GOT3 (cell line): ENCODE results near the gene HNRNPL.
A peak's percentile ranks its signal among the peaks of the same experiment; 100 is the strongest.

Experiments
- DNase-seq: peaks from one replicate; lab custom pipeline; 2025; ENCODE audit warnings: mixed read lengths; lab: John Stamatoyannopoulos, UW

HNRNPL gene

DNA sequence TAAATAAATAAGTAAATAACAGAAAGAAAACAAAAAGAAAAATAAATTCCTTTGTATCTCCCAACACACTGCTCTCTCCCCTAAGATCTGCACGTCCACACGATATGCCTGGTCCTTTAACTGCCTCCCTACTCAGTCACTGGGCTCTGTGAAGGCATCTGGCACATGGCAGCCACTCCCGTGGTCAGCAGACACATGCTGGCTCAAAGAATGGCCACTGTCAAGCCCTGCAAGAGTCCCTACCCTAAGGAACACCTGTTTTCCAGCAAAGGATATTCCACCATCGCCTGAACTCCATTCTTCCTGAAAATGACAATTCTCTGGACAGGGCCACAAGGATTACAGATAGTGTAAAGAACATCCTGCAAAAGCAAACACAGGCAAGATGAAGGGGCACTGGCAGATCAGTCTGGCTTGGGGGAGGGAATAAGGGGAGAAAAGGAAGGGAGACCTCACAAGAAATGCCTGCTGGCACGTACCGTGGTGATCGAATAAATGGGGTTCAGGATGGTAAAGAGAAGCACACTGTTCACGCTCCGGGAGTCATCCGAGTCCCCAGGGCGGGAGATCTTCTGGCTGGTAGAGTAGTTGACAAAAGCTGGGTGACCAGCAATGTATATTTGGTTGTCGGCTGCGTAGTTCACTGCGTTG lies 4.3 kb downstream of the HNRNPL start:
- no peak for DNase-seq

DNA sequence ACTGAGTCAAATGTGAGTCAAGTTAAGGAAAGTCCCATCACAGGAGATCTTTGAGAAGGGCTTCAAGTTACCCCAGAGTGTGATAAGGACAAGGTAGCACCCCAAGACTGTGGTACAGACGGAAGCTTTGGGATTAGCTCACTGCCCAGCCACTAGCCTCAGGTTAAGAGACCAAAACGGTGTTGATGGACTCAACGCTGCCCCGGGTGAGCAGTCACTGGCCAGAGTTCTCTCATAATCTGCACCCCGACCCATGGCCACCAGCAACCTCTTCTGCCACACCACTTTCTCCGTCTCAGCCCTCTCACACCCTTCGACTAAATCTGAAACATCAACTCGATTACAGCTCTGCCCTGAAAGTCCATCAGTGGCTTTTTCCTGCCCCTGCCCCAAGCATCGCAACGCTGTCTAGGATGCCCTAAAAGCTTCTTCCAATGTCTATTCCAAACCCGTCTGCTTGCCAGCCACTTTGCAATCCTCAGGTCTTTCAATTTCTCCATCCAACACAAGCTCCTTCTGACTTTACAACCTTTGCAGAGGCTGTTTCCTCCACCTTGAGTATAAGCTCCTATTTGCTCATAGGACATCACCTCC lies 5.6 kb downstream of the HNRNPL start:
- DNase-seq = no peak

DNA sequence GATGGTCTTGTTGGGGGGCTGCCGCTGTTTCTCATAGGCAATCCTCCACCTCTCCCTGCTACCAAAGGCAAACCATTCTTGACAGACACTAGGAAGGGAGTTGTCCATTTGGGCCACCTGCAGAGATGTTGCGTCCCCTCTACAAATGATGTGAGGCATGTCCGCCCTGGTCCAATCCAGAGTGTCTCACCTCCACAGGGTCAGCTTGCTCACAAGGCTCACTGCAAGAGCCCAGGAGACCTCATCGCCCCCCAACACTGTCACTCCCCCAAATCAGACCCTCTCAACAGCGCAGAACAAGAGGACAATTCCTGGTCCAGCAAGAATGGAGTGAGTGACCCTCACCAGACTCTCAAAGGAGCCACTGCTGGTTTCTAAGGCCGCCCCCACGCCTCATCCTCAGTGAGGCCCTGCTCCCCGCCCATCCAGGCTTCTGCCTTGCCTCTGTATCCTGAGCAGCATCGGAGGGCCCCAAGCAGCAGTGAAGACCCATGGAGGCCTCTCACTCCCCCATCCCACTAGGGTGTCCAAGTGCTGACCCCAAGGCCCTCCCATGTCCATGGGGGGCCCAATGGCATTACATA lies 6.5 kb downstream of the HNRNPL start:
- no peak for DNase-seq

DNA sequence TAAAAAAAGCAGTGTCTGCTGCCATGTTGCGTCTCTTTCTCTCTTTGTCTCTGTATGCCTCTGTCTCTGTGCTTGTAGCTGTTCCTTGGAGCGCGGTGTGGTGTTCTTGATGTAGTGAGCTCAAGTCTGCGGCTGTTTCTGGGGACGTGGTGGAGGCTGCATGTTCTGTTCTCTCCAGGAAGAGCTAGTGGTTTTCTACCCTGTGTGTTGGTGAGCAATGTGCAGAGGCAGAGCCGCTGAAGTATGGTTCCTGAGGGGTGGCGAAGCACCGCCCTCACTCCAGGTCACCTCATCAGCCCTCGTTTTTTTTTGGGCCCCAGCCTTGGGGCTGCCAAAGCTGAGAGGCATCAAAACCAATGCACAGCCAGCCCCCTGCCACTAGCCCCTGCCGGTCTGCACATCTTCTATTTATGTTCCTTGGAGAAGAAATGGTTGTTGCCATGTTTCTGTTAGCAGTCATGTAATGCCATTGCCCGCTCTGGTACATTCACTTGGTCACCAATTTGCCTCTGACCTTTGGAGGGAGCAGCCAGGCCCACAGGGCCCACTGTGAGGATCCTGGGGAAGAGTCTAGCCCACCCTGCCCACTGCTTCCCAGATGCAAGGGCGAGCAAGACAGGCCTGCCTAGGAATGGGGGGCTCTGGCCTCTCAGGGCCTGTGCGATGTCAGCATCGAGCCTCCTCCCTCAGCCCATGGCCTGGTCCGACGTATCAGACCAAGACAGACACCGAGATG lies 7.2 kb downstream of the HNRNPL start:
- DNase-seq = no peak

DNA sequence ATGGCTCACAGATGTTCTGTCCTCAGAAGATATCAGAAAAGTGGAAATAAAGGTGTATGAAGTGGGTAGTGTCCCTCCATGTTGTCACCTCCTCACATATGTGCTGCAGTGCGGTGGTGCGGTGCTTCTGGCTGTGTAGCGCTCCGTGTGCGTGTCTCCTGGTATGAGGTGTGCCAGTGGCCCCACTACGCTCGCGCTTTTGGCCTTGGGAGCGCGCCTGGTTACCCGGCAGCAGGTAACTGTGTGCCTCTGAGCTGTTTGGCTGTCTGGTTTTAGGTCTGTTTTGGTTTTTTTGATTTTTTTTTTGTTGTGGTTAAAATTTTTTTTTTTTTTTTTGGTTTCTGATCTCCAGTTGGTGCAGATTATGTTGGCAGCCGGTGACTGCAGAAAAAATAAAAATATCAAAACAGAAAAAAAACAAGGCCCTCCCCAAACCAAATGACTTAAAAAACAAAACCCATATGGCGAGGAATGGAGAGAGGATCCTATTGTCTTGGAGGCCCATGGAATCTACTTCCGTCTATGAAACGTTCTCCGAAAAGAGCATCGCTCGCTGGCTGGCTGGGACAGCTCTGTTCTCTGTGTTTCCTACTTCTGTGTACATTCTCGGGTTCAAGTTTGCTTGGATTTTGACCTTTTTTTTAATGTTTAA lies 7.9 kb downstream of the HNRNPL start:
- no peak for DNase-seq

DNA sequence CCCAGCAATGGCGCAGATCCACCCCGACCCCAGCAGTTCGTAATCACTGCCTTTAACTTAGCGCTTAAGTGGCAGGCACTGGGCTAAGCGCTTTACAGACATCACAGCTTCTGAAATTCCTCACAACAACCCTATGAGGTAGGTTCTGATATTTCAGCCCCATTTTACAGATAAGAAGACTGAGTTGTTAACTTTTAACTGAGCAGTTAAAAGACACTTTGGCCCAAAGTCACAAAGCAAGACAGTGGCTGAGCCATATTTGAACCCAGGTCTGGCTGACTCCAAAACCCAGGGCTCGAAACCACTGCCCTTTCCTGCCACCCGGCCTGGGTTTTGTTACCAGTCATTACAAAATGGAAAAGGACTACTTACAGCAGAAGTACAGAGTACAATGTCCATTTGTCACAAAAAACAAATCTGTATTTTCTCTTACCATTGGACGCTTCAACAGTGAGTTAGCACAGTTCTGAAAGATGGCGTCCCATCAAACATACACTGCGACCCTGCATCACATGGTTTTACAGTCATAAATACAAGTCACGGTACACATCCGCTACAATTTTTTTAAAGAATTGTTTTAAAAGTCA lies 8.5 kb downstream of the HNRNPL start:
- no peak for DNase-seq

DNA sequence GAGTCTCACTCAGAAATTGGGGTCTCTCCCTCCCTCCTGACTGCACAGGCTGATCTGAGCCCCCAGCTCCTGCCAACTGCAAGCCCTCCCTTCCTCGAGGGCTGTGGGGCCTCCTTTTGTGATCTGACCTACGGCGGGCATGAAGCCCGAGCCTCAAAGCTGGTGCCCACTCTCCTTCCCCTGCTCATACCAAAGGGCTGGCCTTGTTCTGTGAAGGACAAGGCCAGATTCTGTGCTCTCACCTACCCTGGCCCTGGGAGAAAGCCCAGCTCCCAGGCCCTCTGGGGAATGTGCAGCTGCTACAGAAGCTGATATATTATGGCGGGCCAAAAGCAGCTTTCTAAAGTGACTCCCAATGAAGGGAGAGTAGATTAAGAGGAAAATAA lies 9.2 kb downstream of the HNRNPL start:
- DNase-seq = no peak

DNA sequence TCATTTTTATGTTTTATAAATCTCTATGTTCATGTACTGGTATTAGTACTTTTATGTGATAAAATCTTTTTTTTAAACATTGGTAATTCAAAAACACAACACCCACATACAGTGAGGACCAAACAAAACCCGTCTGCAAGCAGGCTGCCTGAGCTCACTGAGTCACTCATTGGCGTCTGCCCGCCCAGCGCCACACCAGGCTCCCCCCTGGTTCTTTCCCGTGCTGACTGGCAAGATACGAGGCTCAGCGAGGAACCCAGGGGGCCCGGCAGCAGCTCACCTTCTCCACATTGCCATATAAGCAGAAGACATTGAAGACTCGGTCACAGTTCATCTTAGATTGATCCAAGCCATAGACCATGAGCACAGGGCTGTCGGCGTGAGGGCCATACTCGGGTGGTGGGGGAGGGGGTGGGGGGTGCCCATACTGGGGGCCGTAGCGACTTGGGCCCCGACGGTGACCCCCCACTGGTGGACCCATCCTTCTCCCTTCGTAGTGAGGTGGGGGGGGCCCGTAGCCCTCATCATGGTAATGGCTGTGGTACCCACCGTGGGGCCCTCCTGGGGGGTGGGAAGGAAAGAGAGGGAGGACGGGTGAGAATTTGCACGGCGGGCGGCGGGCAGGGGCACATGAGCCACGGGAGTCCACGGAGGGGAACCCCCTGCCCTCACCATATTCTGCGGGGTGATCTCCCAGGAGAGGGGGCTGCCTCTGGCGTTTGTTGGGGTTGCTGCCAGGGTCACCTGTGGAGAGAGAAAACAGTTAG lies 9.8 kb downstream of the HNRNPL start:
- DNase-seq = no peak

DNA sequence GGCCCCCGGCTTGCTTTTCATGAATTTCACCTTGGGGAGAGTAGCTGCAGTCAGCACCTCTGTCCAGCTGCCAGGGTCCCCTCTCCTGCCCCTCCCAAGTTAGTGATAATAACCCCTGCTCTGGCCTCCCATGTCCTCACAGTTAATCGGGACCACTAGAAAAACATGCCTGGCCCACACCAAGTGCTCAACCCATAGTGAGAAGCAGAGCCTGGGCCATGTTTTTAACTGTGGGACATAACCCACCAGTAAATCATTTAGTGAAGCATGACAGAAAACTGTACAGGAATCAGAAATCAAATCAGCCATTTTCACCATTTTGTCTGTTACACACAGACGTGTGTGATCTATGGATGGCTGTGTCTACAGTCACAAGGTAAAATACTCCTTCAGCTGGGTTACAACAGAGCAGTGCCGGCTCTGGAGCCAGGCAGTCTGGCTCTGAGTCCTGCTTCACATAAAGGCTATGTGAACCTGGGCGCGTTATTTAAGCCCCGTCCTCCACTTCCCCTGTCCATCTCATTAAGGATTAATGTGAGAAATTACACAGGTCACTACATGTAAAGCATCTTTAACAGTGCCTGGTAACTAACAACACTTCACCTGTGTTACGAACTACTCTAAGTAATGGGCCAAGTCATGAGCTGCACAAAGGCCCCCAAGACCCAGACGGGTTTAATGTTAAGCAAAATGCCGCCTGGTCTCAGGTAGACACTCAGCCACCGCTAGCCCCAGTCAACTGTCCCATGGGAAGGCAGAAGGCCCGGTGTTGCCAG lies 10.6 kb downstream of the HNRNPL start:
- no peak for DNase-seq

DNA sequence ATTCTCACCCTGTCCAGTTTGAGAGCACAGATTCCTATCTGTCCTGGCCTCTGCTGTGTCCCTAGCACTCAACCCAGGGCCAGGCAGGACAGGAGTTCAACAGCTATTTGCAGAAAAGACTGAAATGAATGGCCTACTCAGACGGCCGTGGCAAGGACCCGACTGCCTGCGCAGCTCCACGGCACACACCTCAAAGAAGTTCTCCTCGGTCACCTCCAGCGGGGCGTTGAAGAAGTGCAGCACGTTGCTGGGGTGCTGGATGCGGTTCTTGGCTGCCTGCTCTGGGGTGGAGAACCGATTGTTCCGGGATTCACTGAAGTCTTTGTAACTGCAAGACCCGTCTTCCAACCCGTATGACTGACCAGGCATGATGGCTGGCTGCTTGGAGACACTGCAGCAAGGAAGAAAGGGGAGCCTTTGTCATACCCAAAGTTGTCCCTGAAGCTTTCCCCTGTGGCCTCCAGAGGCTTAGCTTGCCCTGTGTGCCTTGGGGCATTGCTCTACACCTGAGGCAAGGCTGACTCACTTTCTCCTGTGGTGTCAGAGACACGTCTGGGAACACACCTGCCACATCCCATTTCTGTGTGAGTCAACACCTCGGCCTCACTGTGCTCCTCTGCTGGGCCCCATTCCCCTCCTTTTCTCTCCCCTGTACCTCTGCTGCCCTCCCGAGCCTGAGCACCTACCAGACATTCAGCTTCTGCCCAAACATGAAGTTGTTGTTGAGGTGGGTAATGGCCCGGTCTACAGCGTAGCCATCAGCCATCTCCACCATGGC lies 11.4 kb downstream of the HNRNPL start:
- DNase-seq = no peak

DNA sequence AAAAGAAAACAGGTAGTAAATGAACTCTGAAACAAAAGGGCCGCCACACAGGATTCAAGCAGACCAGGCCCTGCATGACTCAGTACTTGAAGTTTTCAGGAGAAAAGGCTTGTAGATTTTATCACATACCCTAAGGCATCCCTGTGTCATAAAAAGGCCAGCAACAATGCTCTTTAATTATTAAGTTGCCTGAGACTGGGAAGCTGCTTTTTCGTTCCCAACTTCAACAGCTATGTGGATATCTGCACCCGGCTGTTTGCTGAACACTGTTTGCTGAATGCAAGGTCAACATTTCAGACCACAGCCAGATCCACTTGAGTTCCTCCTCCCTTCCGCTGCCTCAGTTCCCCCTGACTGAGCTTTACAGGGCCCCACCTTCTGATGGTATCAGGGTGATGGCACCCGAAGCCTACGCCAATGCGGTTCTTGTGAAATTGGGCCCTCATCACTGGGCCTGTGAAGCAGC lies 12.1 kb downstream of the HNRNPL start:
- DNase-seq = no peak

DNA sequence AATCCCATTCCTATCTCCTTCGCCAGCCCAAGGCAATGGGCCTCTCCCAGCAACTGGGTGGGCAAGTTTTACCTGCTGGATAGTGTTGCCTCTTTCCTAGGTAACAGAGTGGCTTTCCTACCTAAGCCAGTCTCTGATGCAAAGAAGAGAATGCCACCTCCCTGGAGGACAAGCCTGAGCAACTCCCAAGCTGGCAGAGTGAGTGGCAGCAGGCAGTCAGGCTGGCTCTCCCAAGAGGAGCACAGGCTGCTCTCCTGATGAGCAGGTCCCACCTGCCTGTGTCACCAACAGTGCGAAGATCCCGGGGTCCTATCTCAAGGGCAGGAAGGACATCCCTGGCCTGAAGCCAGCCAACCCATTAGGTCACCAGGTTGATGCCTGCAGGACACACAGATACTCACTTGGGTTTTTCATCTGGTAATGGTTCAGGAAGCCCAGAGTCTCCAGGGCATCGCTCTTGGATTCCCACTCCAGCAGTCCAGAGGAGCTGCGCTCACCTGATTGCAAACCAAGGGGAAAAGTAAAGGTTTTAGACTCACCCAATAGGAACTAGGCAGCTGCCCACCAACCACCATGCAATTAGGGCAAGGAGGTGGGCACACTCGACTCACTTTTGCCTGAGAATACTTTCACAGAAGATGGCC lies 12.7 kb downstream of the HNRNPL start:
- no peak for DNase-seq

DNA sequence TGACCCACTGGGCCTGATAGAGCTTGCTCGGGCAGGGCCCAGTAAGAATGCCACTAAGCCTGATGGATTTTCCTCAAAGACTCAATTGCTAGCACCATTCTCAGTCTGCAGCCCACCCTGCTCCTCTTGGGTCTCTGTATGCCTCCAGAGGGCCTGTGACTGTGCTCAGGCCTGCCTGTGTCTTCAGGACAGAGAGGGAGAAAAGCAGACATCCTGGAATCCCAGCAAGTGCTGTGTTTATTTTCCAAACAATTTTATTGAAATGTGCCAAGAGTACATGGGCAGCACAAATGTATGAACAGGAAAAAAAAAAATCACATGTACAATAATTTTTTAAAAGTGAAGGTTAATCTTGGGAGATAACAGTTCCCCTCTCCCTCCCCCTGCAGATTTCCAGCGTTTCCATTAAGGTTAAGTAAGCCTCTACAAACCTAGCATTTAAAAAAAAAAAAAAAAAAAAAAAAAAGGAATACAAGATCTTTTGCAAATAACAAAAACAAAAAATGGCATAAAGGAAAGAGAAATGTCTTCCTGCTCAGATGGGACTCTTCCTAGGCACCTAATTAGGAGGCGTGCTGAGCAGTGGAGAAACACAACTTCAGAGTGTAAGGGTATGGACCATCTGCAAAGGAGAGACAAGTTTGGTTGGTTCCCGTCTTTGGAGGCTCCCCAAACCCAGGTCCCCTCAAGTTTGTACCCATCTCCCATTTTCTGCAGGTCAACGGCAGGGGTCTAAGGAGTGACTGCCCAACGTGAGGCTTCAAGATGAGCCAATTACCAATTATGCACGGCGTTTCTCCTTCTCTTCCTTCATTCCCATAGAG lies 13.4 kb downstream of the HNRNPL start:
- no peak for DNase-seq

DNA sequence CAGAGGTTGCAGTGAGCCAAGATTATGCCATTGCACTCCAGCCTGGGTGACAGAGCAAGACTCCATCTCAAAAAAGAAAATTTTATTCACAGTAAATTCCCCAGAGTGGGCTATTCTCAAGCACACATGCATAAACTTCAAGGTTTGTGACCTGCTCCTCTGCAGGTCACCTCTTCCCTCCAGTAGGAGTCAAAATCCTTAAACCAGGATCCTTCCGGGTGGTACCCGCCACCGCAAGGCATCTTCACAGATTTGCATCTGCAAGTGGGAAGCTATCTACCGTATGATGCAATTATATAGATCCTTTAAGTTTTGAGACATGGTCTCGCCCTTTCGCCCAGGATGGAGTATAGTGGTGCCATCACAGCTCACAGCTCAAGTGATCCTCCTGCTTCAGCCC lies 15.2 kb downstream of the HNRNPL start:
- no peak for DNase-seq

DNA sequence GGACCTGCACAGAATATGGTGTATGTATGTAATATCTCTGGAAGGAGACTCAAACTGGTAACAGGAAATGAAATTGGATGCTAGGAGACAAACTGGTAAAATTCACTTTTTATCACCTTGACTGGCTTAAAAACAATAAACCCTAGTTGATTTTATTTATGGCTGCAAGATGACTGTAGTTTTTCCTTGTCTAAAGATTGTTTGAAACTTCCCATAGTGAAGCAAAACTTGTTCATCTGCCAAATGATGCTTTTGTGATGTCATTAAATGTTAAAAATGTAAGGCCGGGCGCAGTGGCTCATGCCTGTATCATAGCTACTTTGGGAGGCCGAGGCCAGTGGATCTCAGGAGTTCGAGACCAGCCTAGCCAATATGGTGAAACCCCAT lies 15.7 kb downstream of the HNRNPL start:
- DNase-seq = no peak

DNA sequence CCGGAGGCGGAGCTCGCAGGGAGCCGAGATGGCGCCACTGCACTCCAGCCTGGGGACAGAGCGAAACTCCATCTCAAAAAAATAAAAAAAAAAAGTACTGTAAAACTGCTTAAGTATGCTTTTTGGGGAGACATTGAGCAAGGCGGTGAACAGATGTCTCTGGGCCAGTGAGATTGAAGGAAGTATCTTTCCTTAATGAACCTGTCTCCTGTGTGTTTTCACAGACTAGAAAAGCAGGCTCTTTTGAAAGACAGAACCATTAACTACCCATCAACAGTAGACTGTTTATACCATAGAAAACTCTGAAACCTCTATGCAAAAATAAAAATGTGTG lies 16.7 kb downstream of the HNRNPL start:
- DNase-seq = no peak

DNA sequence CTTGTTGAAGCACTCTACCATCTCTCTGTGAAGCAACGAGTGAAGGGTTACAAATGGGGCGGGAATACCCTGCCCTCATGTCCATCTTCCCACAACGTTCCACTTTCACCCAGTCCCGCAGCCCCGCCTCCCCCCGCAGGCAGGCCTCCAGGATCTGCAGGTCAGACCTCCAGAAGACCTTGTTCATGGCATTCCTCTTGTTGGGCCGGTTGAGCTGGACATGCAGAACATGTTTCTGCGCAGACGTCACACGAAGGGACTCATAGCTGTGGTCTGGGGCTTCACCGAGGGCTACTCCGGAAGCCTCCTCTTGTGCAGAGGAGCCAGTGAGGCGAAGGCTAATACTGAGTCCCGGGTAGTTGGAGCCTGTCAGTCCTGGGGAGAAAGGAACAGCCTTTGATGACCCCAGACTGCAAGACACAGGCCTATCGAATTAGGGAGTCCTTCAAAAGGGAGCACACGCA lies 18.6 kb downstream of the HNRNPL start:
- DNase-seq = peak; percentile 40

DNA sequence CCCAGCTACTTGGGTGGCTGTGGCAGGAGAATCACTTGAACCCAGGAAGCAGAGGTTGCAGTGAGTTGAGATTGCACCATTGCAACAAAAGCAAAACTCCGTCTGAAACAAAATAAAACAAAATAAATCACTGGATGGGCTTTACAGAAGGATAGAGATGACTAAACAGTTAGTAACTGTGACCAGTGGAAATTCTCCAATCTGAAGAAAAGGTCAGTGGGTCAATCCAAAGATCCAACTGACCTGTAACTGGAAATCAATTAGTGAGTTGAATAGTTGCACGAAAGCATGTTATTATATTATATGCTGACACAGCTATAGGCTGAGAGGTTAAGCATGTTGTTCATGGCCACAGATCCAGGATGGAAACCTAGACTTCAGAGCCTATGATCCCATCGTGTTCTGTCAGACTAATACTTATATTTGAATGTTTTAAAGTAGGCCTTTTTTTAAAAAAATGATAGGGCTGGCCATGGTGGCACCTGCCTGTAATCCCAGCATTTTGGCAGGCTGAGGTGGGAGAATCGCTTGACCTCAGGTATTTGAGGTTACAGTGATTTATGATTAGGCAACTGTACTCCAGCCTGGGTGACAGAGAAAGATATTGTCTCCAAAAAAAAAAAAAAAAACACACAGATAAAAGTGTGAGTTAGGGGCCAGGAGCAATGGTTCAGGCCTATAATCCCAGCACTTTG lies 19.6 kb downstream of the HNRNPL start:
- no peak for DNase-seq
